HG03025 (cell line): ENCODE results near the gene NBAS.
"Not testable (repeated sequence)": the region's sequence is repeated elsewhere in the genome, so short reads cannot be mapped to it uniquely, and the experiment has no call there.

ENCODE experiments used
- ATAC-seq: cut with Tn5 transposase; IDR thresholded peaks from one replicate; pipeline ENCODE4 v1.9.1; 2021; ENCODE audit warnings: mild to moderate bottlenecking, moderate library complexity; ENCODE audit not compliant: unreplicated experiment, low FRiP score

Gene NBAS

DNA sequence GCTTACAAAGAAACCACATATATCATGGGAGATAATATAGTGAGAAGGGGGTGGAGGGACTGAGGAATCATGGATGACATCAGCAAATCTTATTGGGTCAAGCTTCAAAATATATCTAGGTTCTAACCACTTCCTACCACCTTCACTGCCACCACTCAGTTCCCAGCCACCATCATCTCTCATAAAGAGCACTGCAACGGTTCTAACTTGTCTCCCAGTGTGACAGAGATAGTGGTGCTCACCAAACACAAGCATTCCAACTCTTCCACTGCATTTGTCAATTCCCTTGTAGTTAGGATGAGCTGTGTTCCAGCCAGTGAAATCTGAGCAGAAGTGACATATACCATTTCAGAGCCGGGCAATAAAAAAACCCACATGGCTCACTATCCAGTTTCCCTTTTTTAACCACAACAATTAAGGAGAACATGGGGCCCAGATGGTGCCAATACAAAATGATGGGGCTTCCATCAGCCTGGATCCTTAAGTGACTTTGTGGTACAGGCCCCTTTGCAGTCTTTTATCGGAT, 318.1 kb downstream of the NBAS start:
- no peak for ATAC-seq

GRCh38 chr2:15241929-15242328, 319.2 kb downstream of the NBAS start:
- ATAC-seq, result no peak

- ATAC-seq, result no peak
Observed at GRCh38 chr2:15241201-15241600, 319.9 kb downstream of the NBAS start.

DNA sequence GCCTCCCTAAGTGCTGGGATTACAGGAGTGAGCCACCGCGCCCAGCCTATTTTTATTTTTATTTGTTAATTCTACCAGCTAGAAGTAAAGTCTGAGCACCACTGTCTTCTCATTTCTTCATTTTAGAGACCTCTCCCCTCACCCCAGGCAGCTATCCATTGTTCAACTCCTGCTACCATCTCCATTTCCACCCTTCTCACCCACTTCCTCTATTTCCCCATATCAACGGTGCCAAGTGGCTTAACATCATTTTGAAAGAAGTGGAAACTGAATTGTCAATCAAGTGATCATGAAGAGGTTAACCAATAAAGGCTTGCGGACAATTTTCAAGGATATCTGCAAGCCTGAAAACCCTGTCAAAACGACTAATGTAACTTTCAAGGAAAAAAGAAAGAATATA, 323.1 kb downstream of the NBAS start:
- ATAC-seq, result no peak

GRCh38 chr2:15230599-15231192, 330.4 kb downstream of the NBAS start:
- no peak for ATAC-seq

- no peak for ATAC-seq
Observed at GRCh38 chr2:15226661-15227060, 334.5 kb downstream of the NBAS start.

DNA sequence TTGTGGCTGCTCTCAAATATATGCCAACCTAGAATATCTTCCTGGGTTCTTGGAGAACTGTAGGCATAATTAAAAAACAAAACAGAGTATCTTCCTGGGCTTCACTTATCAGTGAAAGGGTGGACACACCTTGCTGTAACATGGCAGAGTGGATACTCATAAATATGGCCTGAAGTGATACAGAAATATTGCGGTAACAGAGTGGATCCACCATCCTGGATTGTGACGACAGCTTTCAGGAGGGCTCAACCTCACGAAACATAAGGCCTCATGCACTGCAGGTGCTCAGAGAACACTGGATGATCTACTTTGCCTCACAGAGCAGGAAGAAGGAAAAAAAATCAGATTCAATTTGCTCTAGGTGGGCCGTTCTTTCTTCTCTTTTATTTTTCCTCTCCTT, 336.0 kb downstream of the NBAS start:
- ATAC-seq, result no peak

DNA sequence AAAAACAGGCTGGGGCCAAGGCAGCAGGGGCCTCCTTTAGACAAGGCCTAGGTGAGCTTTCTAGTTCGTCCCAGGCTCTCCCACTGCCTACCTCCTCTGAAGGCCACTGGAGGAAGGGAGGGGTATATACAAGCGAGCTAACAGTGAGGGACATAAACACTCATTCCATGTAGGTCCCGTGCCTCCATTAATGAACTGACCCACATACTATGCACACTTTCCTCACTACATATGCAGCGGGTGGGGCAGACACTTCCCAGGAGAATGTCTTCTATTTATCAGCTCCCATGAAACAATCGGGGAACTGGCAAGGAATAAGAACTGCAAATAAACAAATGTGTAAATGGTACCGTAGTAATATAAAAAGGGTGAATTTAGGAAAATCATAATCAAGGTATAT, 336.5 kb downstream of the NBAS start:
- ATAC-seq, result no peak

DNA sequence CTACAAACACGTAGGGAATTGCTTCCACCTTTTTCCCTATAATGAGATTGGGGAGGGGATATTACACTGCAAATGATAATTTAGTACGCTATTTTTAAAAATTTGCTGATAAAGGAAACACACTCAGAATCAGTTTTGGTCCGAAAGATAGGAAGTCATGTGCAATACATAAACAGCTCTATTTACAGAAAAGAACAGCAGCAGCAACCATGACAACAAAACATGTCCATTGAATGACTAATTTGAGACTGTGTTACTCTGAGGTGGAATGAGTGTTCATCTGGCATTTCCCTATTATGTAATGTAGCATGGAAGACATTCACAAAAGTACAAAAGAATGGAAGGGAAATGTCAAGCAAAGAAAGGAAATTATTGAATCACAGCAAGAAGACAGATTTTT, 337.2 kb downstream of the NBAS start:
- ATAC-seq, result no peak

- ATAC-seq, result no peak
Observed at GRCh38 chr2:15222856-15223255, 338.3 kb downstream of the NBAS start.

GRCh38 chr2:15220603-15221002, 340.5 kb downstream of the NBAS start:
- no peak for ATAC-seq

GRCh38 chr2:15218423-15219086, 342.6 kb downstream of the NBAS start:
- no peak for ATAC-seq

DNA sequence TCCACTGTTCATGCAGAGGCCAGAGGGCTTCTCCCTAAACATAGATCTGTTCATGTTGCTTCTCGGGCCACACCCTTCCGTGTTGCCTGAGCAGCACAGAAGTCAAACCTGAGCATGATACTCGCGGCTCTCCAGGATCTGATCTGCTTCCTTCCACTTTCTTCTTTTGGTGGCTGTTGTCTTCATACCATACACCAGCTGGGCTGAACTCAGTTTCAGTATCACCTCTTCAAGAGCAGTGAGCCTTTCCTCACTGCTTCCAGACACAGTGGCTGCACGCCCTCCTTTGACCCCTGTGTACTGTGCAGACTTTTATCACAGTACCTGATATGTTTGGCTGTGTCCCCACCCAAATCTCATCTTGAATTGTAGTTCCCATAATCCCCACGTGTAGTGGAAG, 348.9 kb downstream of the NBAS start:
- no peak for ATAC-seq

DNA sequence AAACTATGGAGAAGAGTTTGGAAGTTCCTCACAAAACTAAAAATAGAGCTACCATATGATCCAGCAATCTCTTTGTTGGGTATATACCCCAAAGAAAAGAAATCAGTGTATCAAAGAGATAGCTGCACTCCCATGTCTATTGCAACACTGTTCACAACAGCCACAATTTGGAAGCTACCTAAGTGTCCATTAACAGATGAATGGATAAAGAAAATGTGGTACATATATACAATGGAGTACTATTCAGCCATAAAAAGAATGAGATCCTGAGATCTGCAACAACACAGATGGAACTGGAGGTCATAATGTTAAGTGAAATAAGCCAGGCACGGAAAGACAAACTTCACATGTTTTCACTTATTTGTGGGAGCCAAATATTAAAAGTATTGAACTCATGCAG, 350.6 kb downstream of the NBAS start:
- not testable (repeated sequence) for ATAC-seq

DNA sequence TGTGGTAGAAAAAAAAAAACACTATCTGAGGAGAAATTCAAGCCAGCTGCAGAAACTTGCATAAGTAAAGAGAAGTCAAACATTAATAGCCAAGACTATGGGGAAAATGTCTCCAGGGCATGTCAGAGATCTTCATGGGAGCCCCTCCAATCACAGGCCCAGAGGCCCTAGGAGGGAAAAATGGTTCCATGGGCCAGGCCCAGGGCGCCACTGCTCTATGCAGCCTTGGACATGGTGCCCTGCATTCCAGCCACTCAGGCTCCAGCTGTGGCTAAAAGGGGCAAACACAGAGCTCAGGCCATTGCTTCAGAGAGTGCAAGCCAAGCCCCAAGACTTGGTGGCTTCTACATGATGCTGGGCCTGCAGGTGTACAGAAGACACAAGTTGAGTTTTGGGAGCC, 354.7 kb downstream of the NBAS start:
- ATAC-seq, result no peak

DNA sequence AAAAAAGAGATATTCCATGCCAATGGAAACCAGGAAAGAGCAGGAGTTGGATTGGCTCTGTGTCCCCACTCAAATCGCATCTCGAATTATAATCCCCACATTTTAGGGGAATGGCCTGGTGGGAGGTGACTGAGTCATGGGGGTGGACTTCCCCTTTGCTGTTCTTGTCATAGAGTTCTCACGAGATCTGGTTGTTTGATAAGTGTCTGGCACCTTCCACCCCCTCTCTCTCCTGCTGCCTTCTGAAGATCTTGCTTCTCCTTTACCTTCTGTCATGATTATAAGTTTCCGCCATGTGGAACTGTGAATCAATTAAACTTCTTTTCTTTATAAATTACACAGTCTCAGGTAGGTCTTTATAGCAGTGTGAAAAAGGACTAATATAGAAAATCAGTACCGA, 355.6 kb downstream of the NBAS start:
- no peak for ATAC-seq

DNA sequence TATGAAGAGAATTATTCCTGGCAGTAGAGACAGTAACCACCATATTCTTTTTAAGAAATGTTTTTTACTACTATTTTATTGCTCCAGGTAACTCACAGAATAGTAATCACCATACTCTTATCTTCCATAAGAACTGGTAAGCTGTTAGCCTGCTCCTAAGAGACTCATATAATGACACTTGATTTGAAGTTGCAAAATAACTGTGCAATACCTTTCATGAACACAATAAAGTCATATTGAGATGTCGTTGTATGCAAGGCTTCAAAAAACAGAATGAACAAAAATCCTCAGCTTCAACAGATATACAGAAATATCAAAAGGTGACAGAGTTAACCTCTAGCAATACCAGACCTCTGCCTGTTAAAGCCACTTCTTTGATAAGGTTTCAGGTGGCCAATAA, 360.1 kb downstream of the NBAS start:
- no peak for ATAC-seq

GRCh38 chr2:15200581-15200980, 360.6 kb downstream of the NBAS start:
- ATAC-seq, result no peak

- no peak for ATAC-seq
Observed at GRCh38 chr2:15198051-15198450, 363.1 kb downstream of the NBAS start.

DNA sequence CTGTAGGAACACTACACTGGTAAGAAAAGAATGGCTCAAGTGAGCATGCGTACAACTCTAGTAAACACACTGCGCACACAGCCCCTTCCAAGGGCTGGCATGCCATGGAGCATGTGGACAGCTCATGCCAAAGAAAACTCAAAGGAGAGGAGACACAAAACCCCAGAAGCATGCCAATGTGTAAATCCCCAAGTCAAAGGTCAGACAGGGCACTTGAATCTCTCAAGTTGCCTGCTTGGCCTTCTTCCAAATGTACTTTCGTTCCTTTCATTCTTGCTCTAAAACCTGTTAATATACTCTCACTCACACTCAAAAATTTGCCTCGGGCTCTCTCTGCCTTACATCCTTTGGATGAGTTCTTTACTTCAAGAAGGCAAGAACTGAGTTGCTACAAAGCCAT, 365.3 kb downstream of the NBAS start:
- no peak for ATAC-seq

- no peak for ATAC-seq
Observed at GRCh38 chr2:15191789-15192188, 369.3 kb downstream of the NBAS start.

GRCh38 chr2:15189216-15189615, 371.9 kb downstream of the NBAS start:
- ATAC-seq, result no peak
